ENCODE measurements around the gene PILRA.
"Not testable (repeated sequence)": the region's sequence is repeated elsewhere in the genome, so short reads cannot be mapped to it uniquely, and the experiment has no call there.

- not testable (repeated sequence) for TF ChIP-seq CTCF (conservative IDR thresholded peaks at IDR 0.05; ENCODE audit: low read depth in 2 of 2); EZH2phosphoT487 (IDR thresholded peaks at IDR 0.05; ENCODE audit: unreplicated experiment); POLR2AphosphoS5 (IDR thresholded peaks at IDR 0.05; ENCODE audit: low read depth); EZH2 (IDR thresholded peaks at IDR 0.05; ENCODE audit: low read depth, unreplicated experiment); REST (IDR thresholded peaks at IDR 0.05; ENCODE audit: unreplicated experiment); ETS1 (IDR thresholded peaks at IDR 0.05); ZNF114 (CRISPR knock-in tag; IDR thresholded peaks at IDR 0.05); CREB1 (CRISPR knock-in tag; IDR thresholded peaks at IDR 0.05; ENCODE audit: low read depth); JUNB (IDR thresholded peaks at IDR 0.05; ENCODE audit: unreplicated experiment); STAT1 (IDR thresholded peaks at IDR 0.05; ENCODE audit: unreplicated experiment); NANOG (IDR thresholded peaks at IDR 0.05; ENCODE audit: borderline replicate concordance); ZNF331 (CRISPR knock-in tag; IDR thresholded peaks at IDR 0.05; ENCODE audit: low read depth); ZNF462 (CRISPR knock-in tag; IDR thresholded peaks at IDR 0.05)
These were observed 35.1 kb upstream of the PILRA start for GRCh38 chr7:100338083-100338696.
